NB4 (cell line): Measurements from ENCODE around the gene EPB41L3.
"Not testable (repeated sequence)": the region's sequence is repeated elsewhere in the genome, so short reads cannot be mapped to it uniquely, and the experiment has no call there.

Source experiments
- DNase-seq: peaks from one replicate; pipeline ENCODE4 v3.0.0; 2010; ENCODE audit warnings: low read depth
- H3K4me3 ChIP-seq: one replicate; pipeline ENCODE4 v1.5.1; 2011; ENCODE audit warnings: mild to moderate bottlenecking, low read depth, low read length, moderate library complexity
- MAX ChIP-seq: IDR thresholded peaks from 2 replicates; pipeline ENCODE4 v1.6.1; 2011; ENCODE audit warnings: low read depth, low read length
- MYC ChIP-seq: IDR thresholded peaks from 2 replicates; pipeline ENCODE4 v1.6.1; 2011; ENCODE audit warnings: low read depth, low read length
- POLR2A ChIP-seq: IDR thresholded peaks from 2 replicates; pipeline ENCODE4 v1.6.1; 2011; ENCODE audit warnings: mild to moderate bottlenecking; ENCODE audit not compliant: insufficient read length; ENCODE audit errors: extremely low read depth
- TF ChIP-seq, protein P1 (sequence below): IDR thresholded peaks from one replicate; pipeline ENCODE4 v1.5.1; 2012; ENCODE audit warnings: low read depth, low read length

The EPB41L3 gene

GRCh38 chr18:5513947-5514346, 29.9 kb downstream of the EPB41L3 start:
- no peak for DNase-seq
- TF ChIP-seq MAX (no peak), MYC (no peak), POLR2A (no peak)
- TF ChIP-seq, protein P1, sequence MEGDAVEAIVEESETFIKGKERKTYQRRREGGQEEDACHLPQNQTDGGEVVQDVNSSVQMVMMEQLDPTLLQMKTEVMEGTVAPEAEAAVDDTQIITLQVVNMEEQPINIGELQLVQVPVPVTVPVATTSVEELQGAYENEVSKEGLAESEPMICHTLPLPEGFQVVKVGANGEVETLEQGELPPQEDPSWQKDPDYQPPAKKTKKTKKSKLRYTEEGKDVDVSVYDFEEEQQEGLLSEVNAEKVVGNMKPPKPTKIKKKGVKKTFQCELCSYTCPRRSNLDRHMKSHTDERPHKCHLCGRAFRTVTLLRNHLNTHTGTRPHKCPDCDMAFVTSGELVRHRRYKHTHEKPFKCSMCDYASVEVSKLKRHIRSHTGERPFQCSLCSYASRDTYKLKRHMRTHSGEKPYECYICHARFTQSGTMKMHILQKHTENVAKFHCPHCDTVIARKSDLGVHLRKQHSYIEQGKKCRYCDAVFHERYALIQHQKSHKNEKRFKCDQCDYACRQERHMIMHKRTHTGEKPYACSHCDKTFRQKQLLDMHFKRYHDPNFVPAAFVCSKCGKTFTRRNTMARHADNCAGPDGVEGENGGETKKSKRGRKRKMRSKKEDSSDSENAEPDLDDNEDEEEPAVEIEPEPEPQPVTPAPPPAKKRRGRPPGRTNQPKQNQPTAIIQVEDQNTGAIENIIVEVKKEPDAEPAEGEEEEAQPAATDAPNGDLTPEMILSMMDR, result no peak
- no peak overlapping the region for H3K4me3 ChIP-seq

DNA sequence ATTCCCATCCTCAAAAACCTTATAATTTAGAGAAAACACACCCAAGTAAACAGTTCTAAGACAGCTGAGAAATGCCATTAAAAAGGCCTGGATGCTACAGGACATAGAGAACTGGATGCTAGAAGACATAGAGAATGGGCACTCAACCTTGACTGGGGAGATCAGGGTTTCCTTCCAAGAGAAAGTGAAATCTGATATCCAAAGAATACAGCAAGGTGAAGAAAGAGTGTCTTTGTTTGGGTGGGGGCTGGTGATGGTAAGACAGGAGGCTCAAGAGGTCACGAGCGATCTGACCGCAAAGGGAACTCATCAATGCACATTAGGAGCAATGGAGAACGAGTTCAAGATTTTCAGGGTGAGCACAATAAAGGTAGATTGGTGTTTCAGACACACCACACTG, 31.6 kb downstream of the EPB41L3 start:
- no peak overlapping the region for H3K4me3 ChIP-seq
- DNase-seq, result no peak
- TF ChIP-seq POLR2A (no peak), MAX (no peak), MYC (no peak)
- TF ChIP-seq, protein P1, result no peak

DNA sequence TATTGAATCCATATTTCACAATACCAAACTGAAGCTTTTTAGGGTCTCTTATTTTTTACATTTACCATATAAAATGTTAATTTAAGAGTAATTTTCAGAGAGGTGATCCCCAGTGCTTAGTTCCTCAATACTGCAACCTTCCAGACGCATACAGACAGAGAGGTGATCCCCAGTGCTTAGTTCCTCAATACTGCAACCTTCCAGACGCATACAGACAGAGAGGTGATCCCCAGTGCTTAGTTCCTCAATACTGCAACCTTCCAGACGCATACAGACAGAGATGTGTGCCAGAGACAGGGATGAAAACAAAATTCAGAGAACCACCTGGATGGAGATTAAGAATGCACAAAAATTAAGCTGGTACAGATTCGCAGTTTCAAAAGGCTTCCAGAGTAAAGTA, 32.3 kb downstream of the EPB41L3 start:
- H3K4me3 ChIP-seq, DNase-seq: not testable (repeated sequence)

GRCh38 chr18:5510135-5510846, 33.5 kb downstream of the EPB41L3 start:
- TF ChIP-seq MAX, result no peak
- TF ChIP-seq POLR2A, result no peak
- TF ChIP-seq MYC, result no peak
- TF ChIP-seq, protein P1, result no peak
- H3K4me3 ChIP-seq, result no peak overlapping the region
- DNase-seq, result no peak

GRCh38 chr18:5508821-5509220, 35.0 kb downstream of the EPB41L3 start:
- no peak for DNase-seq
- TF ChIP-seq, protein P1, result no peak
- TF ChIP-seq POLR2A (no peak), MAX (no peak), MYC (no peak)

DNA sequence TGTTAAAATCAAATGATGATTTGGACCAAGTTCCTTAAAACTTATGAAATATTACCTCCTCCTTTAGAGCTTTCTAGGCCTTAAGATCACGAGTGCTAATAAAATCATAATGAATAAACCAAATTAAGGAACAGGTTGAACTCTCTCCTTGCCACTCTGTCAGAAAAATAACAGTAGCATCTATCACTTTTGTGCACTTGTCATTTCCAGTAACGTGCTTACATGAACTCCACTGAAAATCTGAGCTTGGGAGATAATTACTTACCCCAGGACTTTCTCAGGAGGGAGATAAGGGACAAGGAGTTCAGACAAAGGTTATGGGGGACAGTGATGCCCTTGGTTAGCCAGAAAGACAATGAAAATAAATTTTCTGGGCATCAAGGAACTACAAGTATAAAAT, 36.0 kb downstream of the EPB41L3 start:
- no peak for TF ChIP-seq POLR2A
- DNase-seq, result no peak
- H3K4me3 ChIP-seq, result no peak overlapping the region

More at GRCh38 chr18:5508821-5509220, 35.0 kb downstream of the EPB41L3 start:
- no peak overlapping the region for H3K4me3 ChIP-seq

- TF ChIP-seq, protein P1, result no peak
- TF ChIP-seq MYC, result no peak
- no peak for TF ChIP-seq MAX
- TF ChIP-seq POLR2A, result no peak
These were observed 37.6 kb downstream of the EPB41L3 start for GRCh38 chr18:5506174-5506573.

More at GRCh38 chr18:5506174-5506573, 37.6 kb downstream of the EPB41L3 start:
- H3K4me3 ChIP-seq, result no peak overlapping the region
- DNase-seq, result no peak
